Measurements from ENCODE around the gene CTNND2.

GRCh38 chr5:11579351-11579750 lies 324.9 kb downstream of the CTNND2 start:
- no peak for TF ChIP-seq CTCF (IDR thresholded peaks at IDR 0.05; ENCODE audit: low read length)
- no peak for TF ChIP-seq EZH2 (optimal IDR thresholded peaks at IDR 0.05; ENCODE audit: low read depth, low read length)
- TF ChIP-seq EZH2phosphoT487 (IDR thresholded peaks at IDR 0.05; ENCODE audit: low read length) = no peak
